Measurements from ENCODE around the gene GTPBP6. TPM values are rescaled to one million over a fixed set of nuclear protein-coding genes. Genes with fewer than 3 reads are reported as not detected.
"Not testable (repeated sequence)": the region's sequence is repeated elsewhere in the genome, so short reads cannot be mapped to it uniquely, and the experiment has no call there.

Gene GTPBP6
- total and polyA plus RNA-seq, 12 donors: 5.3 to 57.1 (median 38.1) TPM

GRCh38 chrX:287670-288069 lies 30.9 kb downstream of the GTPBP6 start:
- Histone ChIP-seq H3K4me3 (no peak overlapping the region), H3K4me1 (replicated peaks in 1 of 2) (no peaks in the 10 kb centered on the region), H3K36me3 (replicated peaks in 1 of 2) (peaks cover 0 to 17% of the 10 kb centered on the region in 2 donors), H3K27me3 (no peaks in the 10 kb centered on the region), H3K9me3 (replicated peaks in 1 of 3) (no peaks in the 10 kb centered on the region), H3K27ac (no peak overlapping the region)
- TF ChIP-seq POLR2A (IDR thresholded peaks at IDR 0.05) (no peak), CTCF (IDR thresholded peaks at IDR 0.05) (no peak)
- intact Hi-C loops (cut with DNase I): no loop called here
- 93 to 94% (median 94%) methylated on average over 7 of the region's 7 CpGs for WGBS, 4 donors
- no peak for DNase-seq

DNA sequence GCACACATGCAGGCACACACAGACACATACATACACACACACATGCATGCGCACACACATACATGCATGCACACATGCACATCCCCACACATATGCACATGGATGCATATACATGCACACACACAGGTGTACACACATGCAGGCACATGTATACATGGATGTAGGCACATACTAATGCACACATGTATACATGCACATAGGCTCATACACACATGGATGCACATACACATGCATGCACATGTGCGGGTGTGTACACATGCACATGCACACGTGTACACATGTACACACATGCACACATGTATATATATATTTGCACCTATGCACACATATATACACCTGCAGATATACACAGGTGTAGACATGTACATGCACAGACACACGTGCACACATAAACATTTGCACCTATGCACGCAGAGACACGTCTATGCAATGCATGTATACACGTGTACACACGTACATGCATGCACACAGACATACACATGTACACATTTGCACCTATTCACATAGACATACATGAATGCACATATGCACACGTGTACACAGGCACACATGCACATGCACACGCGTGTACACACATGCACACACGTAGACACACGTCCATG lies 33.4 kb downstream of the GTPBP6 start:
- intact Hi-C loops (cut with DNase I): no loop called here
- Histone ChIP-seq H3K27ac (no peak overlapping the region), H3K9me3 (replicated peaks in 1 of 3) (no peaks in the 10 kb centered on the region), H3K27me3 (no peaks in the 10 kb centered on the region), H3K4me3 (no peak overlapping the region), H3K36me3 (replicated peaks in 1 of 2) (peaks cover 0 to 11% of the 10 kb centered on the region in 2 donors), H3K4me1 (replicated peaks in 1 of 2) (no peaks in the 10 kb centered on the region)
- WGBS, 4 donors: 90 to 94% (median 92%) methylated on average over 13 of the region's 13 CpGs
- DNase-seq: peak in 1 of 7 donors; percentile 3
- no peak for TF ChIP-seq POLR2A (IDR thresholded peaks at IDR 0.05)
- no peak for TF ChIP-seq CTCF (IDR thresholded peaks at IDR 0.05)

DNA sequence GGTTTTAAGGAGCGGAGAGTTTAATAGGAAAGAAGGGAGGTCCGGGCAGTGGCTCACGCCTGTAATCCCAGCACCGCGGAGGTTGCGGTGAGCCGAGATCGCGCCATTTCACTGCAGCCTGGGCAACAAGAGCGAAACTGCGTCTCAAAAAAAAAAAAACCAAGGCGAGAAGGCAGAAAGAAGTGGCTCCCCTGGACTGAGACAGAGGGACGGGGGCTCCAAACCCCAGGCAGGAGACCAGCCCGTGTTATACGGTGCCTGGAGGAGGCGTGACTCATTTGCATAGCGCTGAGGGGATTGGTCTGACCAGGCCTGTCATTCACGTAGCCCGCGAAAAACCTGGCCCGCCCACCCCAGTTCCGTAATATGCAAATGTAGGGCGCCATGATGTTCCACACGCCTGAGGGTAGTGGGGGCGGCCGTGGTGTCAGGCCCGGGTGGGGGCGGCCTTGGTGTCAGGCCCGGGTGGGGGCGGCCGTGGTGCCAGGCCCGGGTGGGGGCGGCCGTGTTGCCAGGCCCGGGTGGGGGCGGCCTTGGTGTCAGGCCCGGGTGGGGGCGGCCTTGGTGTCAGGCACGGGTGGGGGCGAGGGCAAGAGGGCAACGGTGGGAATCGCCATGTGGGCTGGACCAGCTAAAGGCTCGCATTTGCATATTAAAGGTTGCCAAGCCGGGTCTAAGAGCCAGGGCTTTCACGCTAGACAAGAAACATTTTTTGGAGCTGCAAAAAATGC lies 35.3 kb downstream of the GTPBP6 start:
- H3K4me1 ChIP-seq (replicated peaks in 1 of 2): no peaks in the 10 kb centered on the region
- no peaks in the 10 kb centered on the region for H3K27me3 ChIP-seq
- intact Hi-C loops (cut with DNase I): no loop called here
- H3K36me3 ChIP-seq (replicated peaks in 1 of 2): peaks cover 0 to under 1% of the 10 kb centered on the region in 2 donors
- H3K4me3 ChIP-seq: peak overlapping the region in 2 of 4 donors; percentile 62 to 70
- TF ChIP-seq POLR2A (IDR thresholded peaks at IDR 0.05) (no peak), CTCF (IDR thresholded peaks at IDR 0.05) (no peak)
- H3K27ac ChIP-seq: peak overlapping the region in 1 of 5 donors; percentile 67
- 1 to 2% (median 1%) methylated on average over 26 to 45 of the region's 45 CpGs for WGBS, 4 donors
- peak; percentile 83 to 97 (median 91) for DNase-seq
- H3K9me3 ChIP-seq (replicated peaks in 1 of 3): no peaks in the 10 kb centered on the region

DNA sequence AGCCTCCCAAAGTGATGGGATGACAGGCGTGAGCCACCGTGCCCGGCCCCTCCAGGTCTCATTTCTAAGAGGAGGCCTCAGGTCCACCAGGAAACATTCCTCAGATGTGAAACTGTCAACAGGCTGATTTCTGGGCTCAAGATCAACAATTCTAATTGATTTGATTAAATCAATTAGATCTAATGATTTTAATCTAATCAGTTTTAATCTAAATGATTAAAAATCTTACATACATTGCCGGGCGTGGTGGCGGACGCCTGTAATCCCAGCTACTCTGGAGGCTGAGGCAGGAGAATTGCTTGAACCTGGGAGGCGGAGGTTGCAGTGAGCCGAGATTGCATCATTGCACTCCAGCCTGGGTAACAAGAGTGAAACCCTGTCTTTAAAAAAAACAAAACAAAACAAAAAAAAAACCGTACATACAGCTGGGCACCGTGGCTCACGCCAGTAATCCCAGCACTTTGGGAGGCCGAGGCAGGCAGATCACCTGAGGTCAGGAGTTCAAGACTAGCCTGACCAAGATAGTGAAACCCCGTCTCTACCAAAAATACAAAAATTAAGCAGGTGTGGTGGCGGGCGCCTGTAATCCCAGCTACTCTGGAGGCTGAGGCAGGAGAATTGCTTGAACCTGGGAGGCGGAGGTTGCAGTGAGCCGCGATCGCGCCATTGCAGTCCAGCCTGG lies 36.5 kb downstream of the GTPBP6 start:
- H3K9me3 ChIP-seq (replicated peaks in 1 of 3); H3K36me3 ChIP-seq (replicated peaks in 1 of 2); H3K4me3 ChIP-seq; H3K27ac ChIP-seq; H3K4me1 ChIP-seq (replicated peaks in 1 of 2); H3K27me3 ChIP-seq; intact Hi-C loops (cut with DNase I): not testable (repeated sequence)
- WGBS, 4 donors: 77 to 86% (median 81%) methylated on average over 21 of the region's 21 CpGs
- peak in 1 of 7 donors; percentile 5 for DNase-seq

Data from adrenal gland (tissue), 12 donors.